ENCODE measurements around the gene CDH23.
A peak's percentile ranks its signal among the peaks of the same experiment; 100 is the strongest.

Gene CDH23

GRCh38 chr10:71856619-71857018, 459.9 kb downstream of the CDH23 start:
- DNase-seq (ENCODE audit: low spot score), result no peak

- no peak for DNase-seq (ENCODE audit: low spot score)
Measured at GRCh38 chr10:71857934-71858890, 461.5 kb downstream of the CDH23 start.

- peak; percentile 99 for DNase-seq (ENCODE audit: low spot score)
Measured at GRCh38 chr10:71860243-71861029, 463.7 kb downstream of the CDH23 start.

- DNase-seq (ENCODE audit: low spot score), result peak; percentile 43
Measured at GRCh38 chr10:71863203-71863602, 466.5 kb downstream of the CDH23 start.

GRCh38 chr10:71864911-71865361, 468.2 kb downstream of the CDH23 start:
- peak; percentile 86 for DNase-seq (ENCODE audit: low spot score)

All from kidney tubule cell (primary cell).